Measurements from ENCODE around the gene FEN1. TPM values are rescaled to one million over a fixed set of nuclear protein-coding genes. Genes with fewer than 3 reads are reported as not detected.

FEN1 gene
- total RNA-seq, 1 experiment from 2014 or later, result 86.1 TPM

DNA sequence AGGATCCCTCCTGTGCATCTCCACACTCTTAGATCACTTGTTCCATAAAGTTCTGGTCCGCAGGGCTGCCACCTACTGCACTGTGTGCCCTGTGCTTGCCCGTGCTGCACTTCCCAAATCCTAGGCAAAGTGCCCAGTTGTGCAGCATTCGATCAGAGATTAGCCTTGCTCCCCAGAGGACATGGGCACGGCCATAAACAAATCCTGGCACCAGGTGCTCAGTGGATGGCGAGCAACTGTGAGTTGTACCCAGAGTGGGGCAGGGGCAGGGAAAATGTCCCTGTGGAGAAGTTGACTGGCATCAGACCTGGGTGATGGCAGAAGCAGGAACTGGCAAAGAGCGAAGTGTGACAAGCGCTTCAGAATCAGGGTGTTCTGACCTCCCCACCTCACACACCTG lies 40.0 kb downstream of the FEN1 start:
- no peak for DNase-seq
- ChIA-PET CTCF (no interaction called here), POLR2A (no interaction called here)
- no TSS peak for BruUV-seq (replicated peaks)
- Histone ChIP-seq H3K27me3 (replicated peaks; ENCODE audit: control insufficient read depth, insufficient read depth, low read length) (no peaks in the 10 kb centered on the region), H3K36me3 (ENCODE audit: control insufficient read depth, insufficient read depth, low read length) (no peaks in the 10 kb centered on the region), H3K4me3 (ENCODE audit: low read depth, low read length) (no peak overlapping the region), H3K9me3 (no peaks in the 10 kb centered on the region), H3K4me1 (0 out of 2 replicates have a peak, but pooled peaks cover 16% of the 10 kb centered on the region)
- Mint-ChIP-seq H3K36me3 (ENCODE audit: insufficient read depth, unreplicated experiment) (peaks cover 6% of the 10 kb centered on the region), H3K4me1 (ENCODE audit: low read depth, unreplicated experiment) (peaks cover 8% of the 10 kb centered on the region), H3K27ac (ENCODE audit: unreplicated experiment) (no peak overlapping the region), H3K9me3 (ENCODE audit: unreplicated experiment) (no peaks in the 10 kb centered on the region), H3K4me3 (ENCODE audit: unreplicated experiment) (no peak overlapping the region), H3K27me3 (ENCODE audit: insufficient read depth, unreplicated experiment) (no peaks in the 10 kb centered on the region)
- intact Hi-C loops (cut with micrococcal nuclease; ENCODE audit: unreplicated experiment), result no loop called here
- TF ChIP-seq, protein P1, sequence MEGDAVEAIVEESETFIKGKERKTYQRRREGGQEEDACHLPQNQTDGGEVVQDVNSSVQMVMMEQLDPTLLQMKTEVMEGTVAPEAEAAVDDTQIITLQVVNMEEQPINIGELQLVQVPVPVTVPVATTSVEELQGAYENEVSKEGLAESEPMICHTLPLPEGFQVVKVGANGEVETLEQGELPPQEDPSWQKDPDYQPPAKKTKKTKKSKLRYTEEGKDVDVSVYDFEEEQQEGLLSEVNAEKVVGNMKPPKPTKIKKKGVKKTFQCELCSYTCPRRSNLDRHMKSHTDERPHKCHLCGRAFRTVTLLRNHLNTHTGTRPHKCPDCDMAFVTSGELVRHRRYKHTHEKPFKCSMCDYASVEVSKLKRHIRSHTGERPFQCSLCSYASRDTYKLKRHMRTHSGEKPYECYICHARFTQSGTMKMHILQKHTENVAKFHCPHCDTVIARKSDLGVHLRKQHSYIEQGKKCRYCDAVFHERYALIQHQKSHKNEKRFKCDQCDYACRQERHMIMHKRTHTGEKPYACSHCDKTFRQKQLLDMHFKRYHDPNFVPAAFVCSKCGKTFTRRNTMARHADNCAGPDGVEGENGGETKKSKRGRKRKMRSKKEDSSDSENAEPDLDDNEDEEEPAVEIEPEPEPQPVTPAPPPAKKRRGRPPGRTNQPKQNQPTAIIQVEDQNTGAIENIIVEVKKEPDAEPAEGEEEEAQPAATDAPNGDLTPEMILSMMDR (IDR thresholded peaks at IDR 0.05; ENCODE audit: insufficient read depth in 1 of 2, low read depth in 1 of 2, low read length in 1 of 2, severe bottlenecking in 1 of 2, unreplicated experiment in 1 of 2), result no peak

DNA sequence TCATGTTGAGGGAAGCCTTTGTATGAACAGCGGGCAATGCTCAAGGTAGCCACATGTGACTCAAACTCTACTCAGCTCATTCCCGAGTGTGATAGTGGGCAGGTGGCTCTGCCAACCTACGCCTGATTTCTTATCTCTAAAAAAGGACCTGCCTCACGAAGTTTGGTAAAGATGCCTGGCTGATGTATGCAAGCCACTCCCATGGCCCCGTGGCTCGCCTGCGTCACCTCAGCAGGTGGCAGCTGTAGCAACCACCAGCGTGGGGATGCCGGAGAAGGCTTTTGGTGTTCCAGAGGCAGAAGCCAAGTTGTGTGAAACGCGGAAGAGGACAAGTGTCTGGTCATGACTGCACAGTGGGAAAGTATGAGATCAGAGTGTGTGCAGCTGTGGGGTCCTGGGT lies 40.8 kb downstream of the FEN1 start:
- intact Hi-C loops (cut with micrococcal nuclease; ENCODE audit: unreplicated experiment), result no loop called here
- peaks cover 8% of the 10 kb centered on the region for H3K4me1 Mint-ChIP-seq (ENCODE audit: low read depth, unreplicated experiment)
- no TSS peak for BruUV-seq (replicated peaks)

DNA sequence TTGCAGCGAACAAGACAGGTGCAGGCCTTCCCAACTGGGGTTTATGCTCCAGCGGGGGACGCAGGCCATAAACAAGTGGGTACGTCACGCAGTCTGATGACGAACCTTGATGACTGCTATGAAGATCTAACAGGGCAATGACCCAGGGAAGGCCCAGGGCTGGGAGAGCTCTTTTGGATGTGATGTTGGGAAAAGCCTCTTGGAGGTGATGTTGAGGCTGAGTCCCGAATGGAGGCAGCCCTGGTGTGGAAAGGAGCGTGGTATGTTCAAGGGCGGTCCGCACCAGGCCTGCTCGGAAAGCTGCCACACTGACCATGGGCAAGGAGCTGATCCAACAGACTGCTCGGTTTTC lies 41.2 kb downstream of the FEN1 start:
- Mint-ChIP-seq H3K4me1 (ENCODE audit: low read depth, unreplicated experiment) (peaks cover 8% of the 10 kb centered on the region), H3K36me3 (ENCODE audit: insufficient read depth, unreplicated experiment) (peaks cover under 1% of the 10 kb centered on the region), H3K9me3 (ENCODE audit: unreplicated experiment) (no peaks in the 10 kb centered on the region), H3K27me3 (ENCODE audit: insufficient read depth, unreplicated experiment) (no peaks in the 10 kb centered on the region), H3K27ac (ENCODE audit: unreplicated experiment) (no peak overlapping the region), H3K4me3 (ENCODE audit: unreplicated experiment) (no peak overlapping the region)
- no peaks in the 10 kb centered on the region for H3K9me3 ChIP-seq
- no peak overlapping the region for H3K4me3 ChIP-seq (ENCODE audit: low read depth, low read length)
- intact Hi-C loops (cut with micrococcal nuclease; ENCODE audit: unreplicated experiment), result no loop called here
- TF ChIP-seq, protein P1 (IDR thresholded peaks at IDR 0.05; ENCODE audit: insufficient read depth in 1 of 2, low read depth in 1 of 2, low read length in 1 of 2, severe bottlenecking in 1 of 2, unreplicated experiment in 1 of 2), result no peak
- H3K27me3 ChIP-seq (replicated peaks; ENCODE audit: control insufficient read depth, insufficient read depth, low read length), result no peaks in the 10 kb centered on the region
- ChIA-PET CTCF (interaction anchor here (1.2 kb wide), 1 partner anchor 19 kb away, joined by 4 read pairs; no protein-coding TSS in a partner anchor), POLR2A (no interaction called here)
- no TSS peak for BruUV-seq (replicated peaks)
- no peak for DNase-seq
- 0 out of 2 replicates have a peak, but pooled peaks cover 14% of the 10 kb centered on the region for H3K4me1 ChIP-seq
- no peaks in the 10 kb centered on the region for H3K36me3 ChIP-seq (ENCODE audit: control insufficient read depth, insufficient read depth, low read length)

More for the DNA sequence above, 40.8 kb downstream of the FEN1 start:
- no peaks in the 10 kb centered on the region for H3K9me3 ChIP-seq
- Mint-ChIP-seq H3K9me3 (ENCODE audit: unreplicated experiment) (no peaks in the 10 kb centered on the region), H3K36me3 (ENCODE audit: insufficient read depth, unreplicated experiment) (no peaks in the 10 kb centered on the region), H3K4me3 (ENCODE audit: unreplicated experiment) (no peak overlapping the region), H3K27ac (ENCODE audit: unreplicated experiment) (no peak overlapping the region), H3K27me3 (ENCODE audit: insufficient read depth, unreplicated experiment) (no peaks in the 10 kb centered on the region)
- H3K27me3 ChIP-seq (replicated peaks; ENCODE audit: control insufficient read depth, insufficient read depth, low read length), result no peaks in the 10 kb centered on the region
- no peak overlapping the region for H3K4me3 ChIP-seq (ENCODE audit: low read depth, low read length)
- ChIA-PET POLR2A (no interaction called here), CTCF (interaction anchor here (1.2 kb wide), 1 partner anchor 19 kb away, joined by 4 read pairs; no protein-coding TSS in a partner anchor)
- H3K4me1 ChIP-seq, result 0 out of 2 replicates have a peak, but pooled peaks cover 15% of the 10 kb centered on the region
- TF ChIP-seq, protein P1 (IDR thresholded peaks at IDR 0.05; ENCODE audit: insufficient read depth in 1 of 2, low read depth in 1 of 2, low read length in 1 of 2, severe bottlenecking in 1 of 2, unreplicated experiment in 1 of 2), result no peak
- no peak for DNase-seq
- H3K36me3 ChIP-seq (ENCODE audit: control insufficient read depth, insufficient read depth, low read length), result no peaks in the 10 kb centered on the region

Measured in Caco-2 (cell line).